Body of pancreas (tissue), 4 donors: ENCODE results near the gene WRAP73.

Experiments
- POLR2A ChIP-seq, 3 donors: fragments of 450-650 bp; IDR thresholded peaks; one replicate each; pipeline ENCODE4 v1.6.1; 2016; ENCODE audit warnings: antibody characterized with exemption in 3 of 3, mild to moderate bottlenecking in 2 of 3
- TF ChIP-seq, protein P1 (sequence below), 7 experiments: fragments of 450-650 bp in 4 of 7; fragments of 200-600 bp in 3 of 7; sonication (generic) in 3 of 7; IDR thresholded peaks; one replicate each; pipeline ENCODE4 v1.5.1; 2016 to 2019; ENCODE audit warnings: antibody characterized with exemption in 7 of 7

DNA sequence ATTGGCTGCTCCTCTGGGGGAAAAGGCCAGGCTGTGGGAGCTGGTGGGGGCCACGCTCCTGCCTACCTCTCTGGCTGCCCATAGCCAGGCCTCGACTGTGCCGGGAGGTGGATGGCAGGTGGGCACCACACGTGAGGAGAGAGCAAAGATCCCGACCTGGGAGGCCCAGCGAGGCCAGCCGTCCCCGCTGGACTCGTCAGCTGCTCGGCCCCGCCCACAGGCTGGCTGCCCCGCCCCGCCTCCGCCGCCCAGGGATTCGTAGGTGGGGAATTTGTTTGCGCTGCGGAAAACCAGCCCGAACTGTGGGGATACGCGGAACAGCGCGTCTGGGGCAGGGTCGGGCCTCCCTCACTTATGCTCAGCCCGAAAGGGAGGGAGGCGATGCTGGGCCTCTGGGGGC, 34.1 kb upstream of the WRAP73 start:
- TF ChIP-seq, protein P1, sequence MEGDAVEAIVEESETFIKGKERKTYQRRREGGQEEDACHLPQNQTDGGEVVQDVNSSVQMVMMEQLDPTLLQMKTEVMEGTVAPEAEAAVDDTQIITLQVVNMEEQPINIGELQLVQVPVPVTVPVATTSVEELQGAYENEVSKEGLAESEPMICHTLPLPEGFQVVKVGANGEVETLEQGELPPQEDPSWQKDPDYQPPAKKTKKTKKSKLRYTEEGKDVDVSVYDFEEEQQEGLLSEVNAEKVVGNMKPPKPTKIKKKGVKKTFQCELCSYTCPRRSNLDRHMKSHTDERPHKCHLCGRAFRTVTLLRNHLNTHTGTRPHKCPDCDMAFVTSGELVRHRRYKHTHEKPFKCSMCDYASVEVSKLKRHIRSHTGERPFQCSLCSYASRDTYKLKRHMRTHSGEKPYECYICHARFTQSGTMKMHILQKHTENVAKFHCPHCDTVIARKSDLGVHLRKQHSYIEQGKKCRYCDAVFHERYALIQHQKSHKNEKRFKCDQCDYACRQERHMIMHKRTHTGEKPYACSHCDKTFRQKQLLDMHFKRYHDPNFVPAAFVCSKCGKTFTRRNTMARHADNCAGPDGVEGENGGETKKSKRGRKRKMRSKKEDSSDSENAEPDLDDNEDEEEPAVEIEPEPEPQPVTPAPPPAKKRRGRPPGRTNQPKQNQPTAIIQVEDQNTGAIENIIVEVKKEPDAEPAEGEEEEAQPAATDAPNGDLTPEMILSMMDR (IDR thresholded peaks at IDR 0.05): no peak
- no peak for TF ChIP-seq POLR2A (IDR thresholded peaks at IDR 0.05)
